ENCODE measurements around the gene SLC15A4.

GRCh38 chr12:128804762-128805161 lies 19.0 kb downstream of the SLC15A4 start:
- TF ChIP-seq EZH2 (IDR thresholded peaks at IDR 0.05; ENCODE audit: low read depth): no peak
- TF ChIP-seq CTCF (conservative IDR thresholded peaks at IDR 0.05): no peak
